CD14-positive monocyte (primary cell): ENCODE results near the gene TOP2A. TPM values are rescaled to one million over a fixed set of nuclear protein-coding genes. Genes with fewer than 3 reads are reported as not detected.
A peak's percentile ranks its signal among the peaks of the same experiment; 100 is the strongest.

Experiments used
- DNase-seq, 3 donors: peaks; one replicate each; pipeline ENCODE4 v3.0.0-alpha.2; 2011 to 2022
- H2AFZ ChIP-seq: 2 replicates; pipeline ENCODE4 v1.6.0; 2012; ENCODE audit warnings: mild to moderate bottlenecking, low read depth, low read length, inconsistent platforms; ENCODE audit not compliant: insufficient read depth, poor library complexity, severe bottlenecking
- H3K27ac ChIP-seq, 2 donors: 1 replicate in 1 of 2; 2 replicates in 1 of 2; pipeline ENCODE4 v1.5.1; 2012 to 2013; ENCODE audit warnings: low read length in 2 of 2, control low read depth in 1 of 2, inconsistent platforms in 1 of 2, low read depth in 1 of 2, mild to moderate bottlenecking in 1 of 2
- H3K27me3 ChIP-seq, 2 donors: one replicate each; pipeline versions ENCODE4 v1.6.0 to v1.6.1; 2011 to 2013; ENCODE audit warnings: low read length in 2 of 2; ENCODE audit not compliant: control insufficient read depth in 2 of 2, insufficient read depth in 2 of 2
- H3K36me3 ChIP-seq, 2 donors: replicated peaks in 1 of 2; 1 replicate in 1 of 2; 2 replicates in 1 of 2; pipeline versions ENCODE4 v1.5.1 to v1.6.1; 2012 to 2013; ENCODE audit warnings: low read length in 2 of 2, control low read depth in 1 of 2, inconsistent platforms in 1 of 2, mild to moderate bottlenecking in 1 of 2; ENCODE audit not compliant: insufficient read depth in 2 of 2, control insufficient read depth in 1 of 2
- H3K4me1 ChIP-seq, 2 donors: 1 replicate in 1 of 2; 2 replicates in 1 of 2; pipeline versions ENCODE4 v1.5.1 to v1.6.1; 2012 to 2013; ENCODE audit warnings: low read length in 2 of 2, control low read depth in 1 of 2, inconsistent platforms in 1 of 2, mild to moderate bottlenecking in 1 of 2, moderate library complexity in 1 of 2; ENCODE audit not compliant: insufficient read depth in 2 of 2, control insufficient read depth in 1 of 2
- H3K4me2 ChIP-seq: replicated peaks from 2 replicates; pipeline ENCODE3; 2012; ENCODE audit warnings: low read length, moderate library complexity, mild to moderate bottlenecking; ENCODE audit not compliant: poor library complexity, severe bottlenecking; ENCODE audit errors: extremely low read depth
- H3K4me3 ChIP-seq, 3 experiments: fragments of 200-600 bp in 1 of 3; sonication (generic) in 1 of 3; replicated peaks in 1 of 3; 1 replicate in 2 of 3; 2 replicates in 1 of 3; pipeline ENCODE4 v1.5.1; 2011 to 2013; ENCODE audit warnings: low read length in 3 of 3, mild to moderate bottlenecking in 3 of 3, control low read depth in 2 of 3, low read depth in 2 of 3, inconsistent platforms in 1 of 3, moderate library complexity in 1 of 3
- H3K79me2 ChIP-seq: 2 replicates; pipeline ENCODE4 v1.6.0; 2012; ENCODE audit warnings: mild to moderate bottlenecking, control low read depth, inconsistent platforms, low read length, moderate library complexity; ENCODE audit not compliant: insufficient read depth
- H3K9ac ChIP-seq: 2 replicates; pipeline ENCODE4 v1.6.0; 2017; ENCODE audit warnings: low read length, mild to moderate bottlenecking; ENCODE audit not compliant: insufficient read depth, poor library complexity, severe bottlenecking
- H3K9me3 ChIP-seq, 2 donors: replicated peaks in 1 of 2; 1 replicate in 1 of 2; 2 replicates in 1 of 2; pipeline versions ENCODE4 v1.5.1 to v1.6.1; 2012 to 2013; ENCODE audit warnings: low read length in 2 of 2, control low read depth in 1 of 2; ENCODE audit not compliant: control insufficient read depth in 1 of 2, insufficient read depth in 1 of 2
- H4K20me1 ChIP-seq: 2 replicates; pipeline ENCODE4 v1.6.0; 2012; ENCODE audit warnings: mild to moderate bottlenecking, low read length, control low read depth, moderate library complexity; ENCODE audit not compliant: insufficient read depth
- H3K27ac Mint-ChIP-seq, 7 donors: one replicate each; pipeline ENCODE4 v1.8.0; 2020; ENCODE audit warnings: mild to moderate bottlenecking in 7 of 7, mixed read lengths in 7 of 7, moderate library complexity in 6 of 7, inconsistent platforms in 2 of 7
- H3K27me3 Mint-ChIP-seq, 3 donors: one replicate each; pipeline ENCODE4 v1.8.0; 2021 to 2022; ENCODE audit warnings: low read depth in 3 of 3, mild to moderate bottlenecking in 3 of 3, mixed read lengths in 3 of 3, moderate library complexity in 3 of 3, inconsistent platforms in 1 of 3
- H3K36me3 Mint-ChIP-seq, 2 donors: one replicate each; pipeline ENCODE4 v1.8.0; 2020; ENCODE audit warnings: mixed read lengths in 2 of 2, inconsistent platforms in 1 of 2, mild to moderate bottlenecking in 1 of 2
- H3K4me1 Mint-ChIP-seq: one replicate; pipeline ENCODE4 v1.8.0; 2020; ENCODE audit warnings: mild to moderate bottlenecking, mixed read lengths
- H3K4me3 Mint-ChIP-seq, 2 donors: one replicate each; pipeline ENCODE4 v1.8.0; 2020; ENCODE audit warnings: mild to moderate bottlenecking in 2 of 2, mixed read lengths in 2 of 2, moderate library complexity in 1 of 2
- H3K9me3 Mint-ChIP-seq, 7 donors: one replicate each; pipeline ENCODE4 v1.8.0; 2020 to 2022; ENCODE audit warnings: mixed read lengths in 7 of 7, mild to moderate bottlenecking in 6 of 7, moderate library complexity in 6 of 7, inconsistent platforms in 2 of 7
- WGBS: methylation state at CpG from one replicate; pipeline ENCODE4 v1.1.5; 2013; ENCODE audit warnings: missing lambda C conversion rate; ENCODE audit not compliant: insufficient coverage; 5-methylcytosine and 5-hydroxymethylcytosine counted together
- intact Hi-C, 2 donors: fragments of 100-400 bp; cut with micrococcal nuclease; formaldehyde crosslinking; loops; one replicate each; pipeline versions ENCODE4 v1.15.0 to v1.15.1; 2023
- polyA plus RNA-seq, 3 donors: library from polyadenylated mRNA; depleted of rRNA in 1 of 3; unstranded in 2 of 3; stranded (reverse) in 1 of 3; fragments of 300-500 nt in 2 of 3; fragments of >200 nt in 1 of 3; fragmentation: Illumina TruSeq in 2 of 3; gene quantifications; 1 replicate in 2 of 3; 2 replicates in 1 of 3; pipeline ENCODE4 v1.2.3, GENCODE V29; 2012 to 2021
- TF ChIP-seq, protein P1 (sequence below): fragments of 200-600 bp; IDR thresholded peaks from one replicate; pipeline ENCODE4 v1.8.0; 2022; ENCODE audit warnings: antibody characterized with exemption, mild to moderate bottlenecking

The TOP2A gene
- polyA plus RNA-seq, 3 donors: 0.01 to 0.94 (median 0.28) TPM

- Histone ChIP-seq H3K9me3 (no peaks in the 10 kb centered on the region), H3K27ac (peak overlapping the region in 1 of 2 donors; percentile 35), H4K20me1 (peaks cover 46% of the 10 kb centered on the region), H3K79me2 (peaks cover 5% of the 10 kb centered on the region), H3K4me1 (peaks cover 13 to 42% of the 10 kb centered on the region in 2 donors), H3K9ac (no peak overlapping the region), H3K4me2 (peak overlapping the region; percentile 86), H3K4me3 (peak overlapping the region; percentile 22 to 73 (median 26)), H3K36me3 (peaks cover 28 to 37% of the 10 kb centered on the region in 2 donors), H2AFZ (peak overlapping the region; percentile 37), H3K27me3 (peaks cover 0 to 22% of the 10 kb centered on the region in 2 donors)
- intact Hi-C loops: loop anchor here (1.0 to 5.0 kb wide), 3 partner anchors 57 to 174 kb away; partner anchors contain the start of gene TOP2A (in 1 of the 2)
- peaks cover 0 to 2% (median 0%) of the 10 kb centered on the region in 7 donors for H3K9me3 Mint-ChIP-seq
- DNase-seq: peak; percentile 81 to 88 (median 82)
- peak overlapping the region; percentile 66 to 82 for H3K4me3 Mint-ChIP-seq
- peaks cover 26 to 34% of the 10 kb centered on the region in 2 donors for H3K36me3 Mint-ChIP-seq
- H3K27ac Mint-ChIP-seq: peak overlapping the region; percentile 67 to 94 (median 84)
- WGBS: 49% methylated on average over 3 of the region's 17 CpGs
- peaks cover 27 to 29% (median 29%) of the 10 kb centered on the region in 3 donors for H3K27me3 Mint-ChIP-seq
- TF ChIP-seq, protein P1, sequence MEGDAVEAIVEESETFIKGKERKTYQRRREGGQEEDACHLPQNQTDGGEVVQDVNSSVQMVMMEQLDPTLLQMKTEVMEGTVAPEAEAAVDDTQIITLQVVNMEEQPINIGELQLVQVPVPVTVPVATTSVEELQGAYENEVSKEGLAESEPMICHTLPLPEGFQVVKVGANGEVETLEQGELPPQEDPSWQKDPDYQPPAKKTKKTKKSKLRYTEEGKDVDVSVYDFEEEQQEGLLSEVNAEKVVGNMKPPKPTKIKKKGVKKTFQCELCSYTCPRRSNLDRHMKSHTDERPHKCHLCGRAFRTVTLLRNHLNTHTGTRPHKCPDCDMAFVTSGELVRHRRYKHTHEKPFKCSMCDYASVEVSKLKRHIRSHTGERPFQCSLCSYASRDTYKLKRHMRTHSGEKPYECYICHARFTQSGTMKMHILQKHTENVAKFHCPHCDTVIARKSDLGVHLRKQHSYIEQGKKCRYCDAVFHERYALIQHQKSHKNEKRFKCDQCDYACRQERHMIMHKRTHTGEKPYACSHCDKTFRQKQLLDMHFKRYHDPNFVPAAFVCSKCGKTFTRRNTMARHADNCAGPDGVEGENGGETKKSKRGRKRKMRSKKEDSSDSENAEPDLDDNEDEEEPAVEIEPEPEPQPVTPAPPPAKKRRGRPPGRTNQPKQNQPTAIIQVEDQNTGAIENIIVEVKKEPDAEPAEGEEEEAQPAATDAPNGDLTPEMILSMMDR: peak; percentile 99
- peaks cover 28% of the 10 kb centered on the region for H3K4me1 Mint-ChIP-seq
These were observed 59.2 kb downstream of the TOP2A start for GRCh38 chr17:40358323-40359038.

GRCh38 chr17:40356990-40357881 is 60.5 kb downstream of the TOP2A start:
- 83% methylated on average over 4 of the region's 19 CpGs for WGBS
- Histone ChIP-seq H3K4me2 (no peak overlapping the region), H3K79me2 (peaks cover 5% of the 10 kb centered on the region), H3K9me3 (no peaks in the 10 kb centered on the region), H3K9ac (no peak overlapping the region), H3K27ac (peak overlapping the region in 1 of 2 donors; percentile 2), H3K36me3 (peaks cover 40 to 49% of the 10 kb centered on the region in 2 donors), H4K20me1 (peaks cover 59% of the 10 kb centered on the region), H3K4me1 (peaks cover 16 to 39% of the 10 kb centered on the region in 2 donors), H3K27me3 (peaks cover 0 to 17% of the 10 kb centered on the region in 2 donors), H3K4me3 (no peak overlapping the region), H2AFZ (no peak overlapping the region)
- TF ChIP-seq, protein P1: no peak
- Mint-ChIP-seq H3K27ac (peak overlapping the region in 6 of 7 donors; percentile 21 to 94 (median 80)), H3K27me3 (peaks cover 19 to 22% (median 21%) of the 10 kb centered on the region in 3 donors), H3K9me3 (peaks cover 0 to 2% (median 0%) of the 10 kb centered on the region in 7 donors), H3K4me1 (peaks cover 33% of the 10 kb centered on the region), H3K36me3 (peaks cover 37 to 47% of the 10 kb centered on the region in 2 donors), H3K4me3 (no peak overlapping the region)
- intact Hi-C loops: loop anchor here in 1 of 2 donors (5.0 kb wide), 2 partner anchors 60 to 175 kb away; partner anchors contain the start of gene TOP2A
- DNase-seq: peak in 1 of 3 donors; percentile 6
